ENCODE measurements around the gene LRRC61.
"Not testable (repeated sequence)": the region's sequence is repeated elsewhere in the genome, so short reads cannot be mapped to it uniquely, and the experiment has no call there.

The LRRC61 gene

DNA sequence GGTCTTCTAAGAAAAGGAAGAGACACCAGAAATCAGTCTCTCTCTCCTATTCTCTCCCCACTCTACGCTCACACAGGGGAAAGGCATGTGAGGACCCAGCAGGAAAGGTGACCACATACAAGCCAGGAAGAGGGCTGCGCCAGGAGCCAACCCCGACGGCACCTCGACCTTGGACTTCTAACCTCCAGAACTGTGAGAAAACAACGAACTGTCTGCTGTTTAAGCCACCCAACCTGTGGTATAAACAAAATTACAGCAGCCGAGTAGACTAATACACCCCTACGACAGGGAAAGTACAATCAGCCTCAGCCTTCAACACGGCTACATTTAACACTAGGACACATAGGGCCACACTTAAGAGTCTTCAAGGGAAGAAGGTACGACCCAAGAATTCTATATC lies 26.4 kb upstream of the LRRC61 start:
- not testable (repeated sequence) for H4K8ac ChIP-seq (ENCODE audit: low read depth, low read length); H3K27me3 ChIP-seq (ENCODE audit: insufficient read depth, low read length); H3K4ac ChIP-seq (ENCODE audit: low read depth, low read length); H3K4me1 ChIP-seq (ENCODE audit: control insufficient read depth in 1 of 2, insufficient read depth in 2 of 2, low read length in 2 of 2); H2BK5ac ChIP-seq (ENCODE audit: low read depth, low read length, poor library complexity); H2BK12ac ChIP-seq (ENCODE audit: low read length); H3K23ac ChIP-seq (ENCODE audit: low read length); H2AFZ ChIP-seq (ENCODE audit: insufficient read depth, low read length, poor library complexity); H3K18ac ChIP-seq (ENCODE audit: low read length); H3K9me3 ChIP-seq (ENCODE audit: insufficient read depth, low read depth, low read length); H3K79me1 ChIP-seq (ENCODE audit: low read length); H2AK5ac ChIP-seq (ENCODE audit: low read length); H3K4me3 ChIP-seq (ENCODE audit: low read depth, low read length); H4K91ac ChIP-seq (ENCODE audit: low read depth, low read length); H3K14ac ChIP-seq (ENCODE audit: low read length); H3K36me3 ChIP-seq (ENCODE audit: control insufficient read depth in 1 of 2, insufficient read depth in 2 of 2, low read length in 2 of 2); H2BK120ac ChIP-seq (ENCODE audit: insufficient read depth, low read length, poor library complexity); H3K27ac ChIP-seq (ENCODE audit: low read depth, low read length); H3K79me2 ChIP-seq (ENCODE audit: control insufficient read depth, insufficient read depth, low read length, poor library complexity); H3K9ac ChIP-seq (ENCODE audit: low read length); H4K12ac ChIP-seq (ENCODE audit: low read depth, low read length); H3K4me2 ChIP-seq (ENCODE audit: low read length); DNase-seq
- WGBS (ENCODE audit: extremely low coverage, insufficient coverage, insufficient read length) = no CpG with 5 or more reads among the region's 10 CpGs

DNA sequence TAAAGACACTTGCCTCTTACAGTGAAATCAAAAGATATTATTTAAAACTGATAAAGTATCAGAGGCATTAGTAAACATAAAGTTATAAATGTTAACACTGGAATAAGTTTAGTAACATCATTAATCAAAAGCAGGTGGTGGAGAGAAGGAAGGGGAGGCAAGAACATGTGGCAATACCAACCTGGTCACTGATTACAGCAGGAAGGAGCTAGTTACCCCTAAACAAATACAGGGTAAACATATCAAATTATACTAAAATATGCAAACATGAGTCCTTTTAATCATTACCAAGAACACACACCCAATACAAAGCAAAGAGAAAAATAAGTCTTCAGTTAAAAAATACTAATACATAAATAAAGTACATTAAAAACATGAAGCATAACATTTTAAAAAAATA lies 25.2 kb upstream of the LRRC61 start:
- H4K8ac ChIP-seq (ENCODE audit: low read depth, low read length); H3K9ac ChIP-seq (ENCODE audit: low read length); H2BK120ac ChIP-seq (ENCODE audit: insufficient read depth, low read length, poor library complexity); H2AFZ ChIP-seq (ENCODE audit: insufficient read depth, low read length, poor library complexity); H4K91ac ChIP-seq (ENCODE audit: low read depth, low read length); H2BK12ac ChIP-seq (ENCODE audit: low read length); DNase-seq; H2BK5ac ChIP-seq (ENCODE audit: low read depth, low read length, poor library complexity); H3K36me3 ChIP-seq (ENCODE audit: control insufficient read depth in 1 of 2, insufficient read depth in 2 of 2, low read length in 2 of 2); H3K4me1 ChIP-seq (ENCODE audit: control insufficient read depth in 1 of 2, insufficient read depth in 2 of 2, low read length in 2 of 2); H3K79me1 ChIP-seq (ENCODE audit: low read length); H3K4me3 ChIP-seq (ENCODE audit: low read depth, low read length); H3K79me2 ChIP-seq (ENCODE audit: control insufficient read depth, insufficient read depth, low read length, poor library complexity); H2AK5ac ChIP-seq (ENCODE audit: low read length); H3K23ac ChIP-seq (ENCODE audit: low read length); H3K27me3 ChIP-seq (ENCODE audit: insufficient read depth, low read length); H4K12ac ChIP-seq (ENCODE audit: low read depth, low read length); H3K27ac ChIP-seq (ENCODE audit: low read depth, low read length); H3K18ac ChIP-seq (ENCODE audit: low read length); H3K14ac ChIP-seq (ENCODE audit: low read length); H3K4me2 ChIP-seq (ENCODE audit: low read length); H3K4ac ChIP-seq (ENCODE audit: low read depth, low read length); H3K9me3 ChIP-seq (ENCODE audit: insufficient read depth, low read depth, low read length): not testable (repeated sequence)

GRCh38 chr7:150302908-150303310 lies 20.2 kb upstream of the LRRC61 start:
- DNase-seq; H3K18ac ChIP-seq (ENCODE audit: low read length); H3K14ac ChIP-seq (ENCODE audit: low read length); H2BK12ac ChIP-seq (ENCODE audit: low read length); H2AK5ac ChIP-seq (ENCODE audit: low read length); H3K27ac ChIP-seq (ENCODE audit: low read depth, low read length); H2AFZ ChIP-seq (ENCODE audit: insufficient read depth, low read length, poor library complexity); H4K8ac ChIP-seq (ENCODE audit: low read depth, low read length); H3K36me3 ChIP-seq (ENCODE audit: control insufficient read depth in 1 of 2, insufficient read depth in 2 of 2, low read length in 2 of 2); H3K4me1 ChIP-seq (ENCODE audit: control insufficient read depth in 1 of 2, insufficient read depth in 2 of 2, low read length in 2 of 2); H3K4me3 ChIP-seq (ENCODE audit: low read depth, low read length); H3K4me2 ChIP-seq (ENCODE audit: low read length); H3K23ac ChIP-seq (ENCODE audit: low read length); H3K79me2 ChIP-seq (ENCODE audit: control insufficient read depth, insufficient read depth, low read length, poor library complexity); H2BK5ac ChIP-seq (ENCODE audit: low read depth, low read length, poor library complexity); H3K27me3 ChIP-seq (ENCODE audit: insufficient read depth, low read length); H2BK120ac ChIP-seq (ENCODE audit: insufficient read depth, low read length, poor library complexity); H4K91ac ChIP-seq (ENCODE audit: low read depth, low read length); H3K9ac ChIP-seq (ENCODE audit: low read length); H3K4ac ChIP-seq (ENCODE audit: low read depth, low read length); H3K9me3 ChIP-seq (ENCODE audit: insufficient read depth, low read depth, low read length); H4K12ac ChIP-seq (ENCODE audit: low read depth, low read length); H3K79me1 ChIP-seq (ENCODE audit: low read length): not testable (repeated sequence)
- no CpG with 5 or more reads among the region's 1 CpG for WGBS (ENCODE audit: extremely low coverage, insufficient coverage, insufficient read length)

GRCh38 chr7:150304499-150305258 lies 18.5 kb upstream of the LRRC61 start:
- not testable (repeated sequence) for H4K8ac ChIP-seq (ENCODE audit: low read depth, low read length); H3K4me3 ChIP-seq (ENCODE audit: low read depth, low read length); H3K23ac ChIP-seq (ENCODE audit: low read length); H2AK5ac ChIP-seq (ENCODE audit: low read length); H3K79me2 ChIP-seq (ENCODE audit: control insufficient read depth, insufficient read depth, low read length, poor library complexity); H3K36me3 ChIP-seq (ENCODE audit: control insufficient read depth in 1 of 2, insufficient read depth in 2 of 2, low read length in 2 of 2); H4K12ac ChIP-seq (ENCODE audit: low read depth, low read length); H3K9me3 ChIP-seq (ENCODE audit: insufficient read depth, low read depth, low read length); H4K91ac ChIP-seq (ENCODE audit: low read depth, low read length); H3K14ac ChIP-seq (ENCODE audit: low read length); H3K27me3 ChIP-seq (ENCODE audit: insufficient read depth, low read length); H2BK120ac ChIP-seq (ENCODE audit: insufficient read depth, low read length, poor library complexity); H2BK5ac ChIP-seq (ENCODE audit: low read depth, low read length, poor library complexity); H3K4me1 ChIP-seq (ENCODE audit: control insufficient read depth in 1 of 2, insufficient read depth in 2 of 2, low read length in 2 of 2); H3K27ac ChIP-seq (ENCODE audit: low read depth, low read length); H3K9ac ChIP-seq (ENCODE audit: low read length); H3K79me1 ChIP-seq (ENCODE audit: low read length); H3K4ac ChIP-seq (ENCODE audit: low read depth, low read length); DNase-seq; H2AFZ ChIP-seq (ENCODE audit: insufficient read depth, low read length, poor library complexity); H3K18ac ChIP-seq (ENCODE audit: low read length); H2BK12ac ChIP-seq (ENCODE audit: low read length); H3K4me2 ChIP-seq (ENCODE audit: low read length)
- no CpG with 5 or more reads among the region's 8 CpGs for WGBS (ENCODE audit: extremely low coverage, insufficient coverage, insufficient read length)

Data from trophoblast cell (in vitro differentiated cells and primary cell).